Ishikawa (cell line): Measurements from ENCODE around the gene GMDS.

Source experiments
- CEBPB ChIP-seq: IDR thresholded peaks from 2 replicates; pipeline ENCODE4 v1.6.1; 2012
- CREB1 ChIP-seq: IDR thresholded peaks from 2 replicates; pipeline ENCODE4 v1.6.1; 2012; ENCODE audit warnings: low read depth
- EGR1 ChIP-seq: IDR thresholded peaks from 2 replicates; pipeline ENCODE4 v1.6.1; 2012
- EP300 ChIP-seq: IDR thresholded peaks from 2 replicates; pipeline ENCODE4 v1.6.1; 2012; ENCODE audit warnings: borderline replicate concordance
- FOXM1 ChIP-seq: IDR thresholded peaks from 2 replicates; pipeline ENCODE4 v1.6.1; 2012; ENCODE audit warnings: low read depth, borderline replicate concordance
- MAX ChIP-seq: IDR thresholded peaks from 2 replicates; pipeline ENCODE4 v1.6.1; 2012
- NFIC ChIP-seq: IDR thresholded peaks from 2 replicates; pipeline ENCODE4 v1.6.1; 2012
- RAD21 ChIP-seq: IDR thresholded peaks from 2 replicates; pipeline ENCODE4 v1.6.1; 2012; ENCODE audit warnings: low read depth
- REST ChIP-seq: IDR thresholded peaks from 2 replicates; pipeline ENCODE4 v1.6.1; 2012; ENCODE audit warnings: low read depth, mild to moderate bottlenecking
- TAF1 ChIP-seq: IDR thresholded peaks from 2 replicates; pipeline ENCODE4 v1.6.1; 2012; ENCODE audit warnings: low read depth, mild to moderate bottlenecking
- TCF12 ChIP-seq: IDR thresholded peaks from 2 replicates; pipeline ENCODE4 v1.6.1; 2012; ENCODE audit warnings: low read depth
- TEAD4 ChIP-seq: IDR thresholded peaks from 2 replicates; pipeline ENCODE4 v1.6.1; 2012
- USF1 ChIP-seq: IDR thresholded peaks from 2 replicates; pipeline ENCODE4 v1.6.1; 2012
- YY1 ChIP-seq: IDR thresholded peaks from 2 replicates; pipeline ENCODE4 v1.6.1; 2012; ENCODE audit warnings: low read depth
- ZBTB7A ChIP-seq: IDR thresholded peaks from 2 replicates; pipeline ENCODE4 v1.6.1; 2012; ENCODE audit warnings: low read depth

Gene GMDS

GRCh38 chr6:2249126-2249525 lies 3.7 kb upstream of the GMDS start:
- TF ChIP-seq EP300 (no peak), CEBPB (no peak), RAD21 (no peak), TEAD4 (no peak), NFIC (no peak)

- TF ChIP-seq NFIC: no peak
- no peak for TF ChIP-seq TCF12
- no peak for TF ChIP-seq CREB1
- no peak for TF ChIP-seq EP300
- no peak for TF ChIP-seq CEBPB
- no peak for TF ChIP-seq TEAD4
- TF ChIP-seq ZBTB7A: no peak
- no peak for TF ChIP-seq REST
- TF ChIP-seq YY1: no peak
- no peak for TF ChIP-seq USF1
- no peak for TF ChIP-seq RAD21
- TF ChIP-seq EGR1: no peak
- no peak for TF ChIP-seq FOXM1
- no peak for TF ChIP-seq TAF1
- TF ChIP-seq MAX: no peak
Measured at GRCh38 chr6:2247664-2248063, 2.3 kb upstream of the GMDS start.

- TF ChIP-seq TEAD4: peak; percentile 18; the same call in 1 of the 2 replicates
- no peak for TF ChIP-seq REST
- TF ChIP-seq NFIC: peak; percentile 89
- no peak; the same call in 1 of the 2 replicates for TF ChIP-seq TCF12
- TF ChIP-seq EGR1: no peak
- no peak for TF ChIP-seq MAX
- no peak for TF ChIP-seq FOXM1
- TF ChIP-seq RAD21: no peak
- peak; percentile 57; the same call in 1 of the 2 replicates for TF ChIP-seq YY1
- TF ChIP-seq TAF1: no peak
- TF ChIP-seq EP300: no peak
Measured at GRCh38 chr6:2245877-2246863, 765 bp upstream of the GMDS start.

GRCh38 chr6:2244261-2245102 lies 923 bp downstream of the GMDS start:
- TF ChIP-seq FOXM1 (no peak), CREB1 (no peak), CEBPB (no peak), TCF12 (no peak), USF1 (no peak), ZBTB7A (no peak), TAF1 (no peak), RAD21 (no peak), EGR1 (no peak), NFIC (no peak), MAX (no peak; the same call in 1 of the 2 replicates), REST (no peak), YY1 (no peak), EP300 (no peak), TEAD4 (no peak)
